Measurements from ENCODE around the gene KCND3.
"Not testable (repeated sequence)": the region's sequence is repeated elsewhere in the genome, so short reads cannot be mapped to it uniquely, and the experiment has no call there.

Gene KCND3

GRCh38 chr1:111812306-111812705 lies 177.2 kb downstream of the KCND3 start:
- no peak for DNase-seq (ENCODE audit: low spot score)

- DNase-seq (ENCODE audit: low spot score): no peak
Measured at GRCh38 chr1:111811891-111812290, 177.6 kb downstream of the KCND3 start.

GRCh38 chr1:111805251-111805650 lies 184.2 kb downstream of the KCND3 start:
- DNase-seq (ENCODE audit: low spot score): no peak

- no peak for DNase-seq (ENCODE audit: low spot score)
Measured at GRCh38 chr1:111804776-111805175, 184.7 kb downstream of the KCND3 start.

GRCh38 chr1:111803951-111804350 lies 185.5 kb downstream of the KCND3 start:
- no peak for DNase-seq (ENCODE audit: low spot score)

- DNase-seq (ENCODE audit: low spot score): no peak
Measured at GRCh38 chr1:111802984-111803383, 186.5 kb downstream of the KCND3 start.

GRCh38 chr1:111802110-111802509 lies 187.4 kb downstream of the KCND3 start:
- DNase-seq (ENCODE audit: low spot score): no peak

- DNase-seq (ENCODE audit: low spot score): no peak
Measured at GRCh38 chr1:111801071-111801850, 188.2 kb downstream of the KCND3 start.

DNA sequence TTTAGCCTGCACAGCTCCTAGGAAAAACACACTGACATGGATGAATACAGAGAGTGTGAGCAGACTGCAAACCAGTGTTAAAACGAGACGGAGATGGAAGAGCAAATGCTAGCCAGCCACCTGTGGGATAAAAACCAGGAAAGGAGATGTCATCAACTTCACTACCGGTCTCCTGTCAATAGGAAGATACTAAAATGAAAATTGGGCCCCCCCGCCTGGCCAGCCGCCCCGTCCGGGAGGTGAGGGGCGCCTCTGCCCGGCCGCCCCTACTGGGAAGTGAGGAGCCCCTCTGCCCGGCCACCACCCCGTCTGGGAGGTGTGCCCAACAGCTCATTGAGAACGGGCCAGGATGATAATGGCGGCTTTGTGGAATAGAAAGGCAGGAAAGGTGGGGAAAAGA lies 189.7 kb downstream of the KCND3 start:
- DNase-seq (ENCODE audit: low spot score): not testable (repeated sequence)

DNA sequence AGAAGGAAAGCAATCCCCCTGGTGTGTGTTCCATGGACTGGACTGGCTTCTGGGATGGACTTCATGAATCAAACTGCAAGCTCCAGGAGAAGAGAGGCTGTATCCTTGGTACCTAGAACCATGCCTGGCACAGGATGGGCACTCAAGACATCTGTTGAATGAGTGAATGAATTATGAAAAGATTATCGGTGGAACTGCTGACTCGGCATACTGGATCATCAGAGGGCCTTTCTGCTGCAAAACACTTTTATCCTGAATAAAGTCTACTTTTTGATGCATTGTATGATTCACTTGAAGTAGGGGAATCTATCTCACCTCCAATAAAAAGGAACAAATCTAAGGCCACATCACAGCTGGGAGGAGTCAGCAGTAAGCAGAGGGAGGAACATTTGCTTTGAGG lies 190.9 kb downstream of the KCND3 start:
- DNase-seq (ENCODE audit: low spot score): no peak

- DNase-seq (ENCODE audit: low spot score): no peak
Measured at GRCh38 chr1:111795401-111795800, 194.1 kb downstream of the KCND3 start.

DNA sequence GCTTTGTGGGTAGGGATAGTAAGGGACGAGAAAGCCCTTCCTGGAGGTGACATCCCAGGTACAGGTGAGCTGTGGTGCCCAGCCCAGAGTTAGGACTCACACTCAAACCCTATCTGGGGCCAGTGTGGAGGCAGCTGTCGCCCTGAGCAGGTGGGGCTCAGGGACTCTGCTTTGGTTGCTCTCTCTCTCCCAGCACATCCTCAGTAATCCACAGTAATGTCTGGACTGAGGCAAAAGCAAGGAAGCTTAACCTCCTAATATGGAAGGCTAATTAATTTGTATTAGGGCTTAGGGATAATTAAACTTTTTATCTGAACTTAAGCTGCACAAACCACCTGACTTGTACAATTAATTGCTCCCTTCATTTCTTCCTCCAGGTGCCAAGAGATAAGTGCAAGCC lies 195.5 kb downstream of the KCND3 start:
- no peak for DNase-seq (ENCODE audit: low spot score)

DNA sequence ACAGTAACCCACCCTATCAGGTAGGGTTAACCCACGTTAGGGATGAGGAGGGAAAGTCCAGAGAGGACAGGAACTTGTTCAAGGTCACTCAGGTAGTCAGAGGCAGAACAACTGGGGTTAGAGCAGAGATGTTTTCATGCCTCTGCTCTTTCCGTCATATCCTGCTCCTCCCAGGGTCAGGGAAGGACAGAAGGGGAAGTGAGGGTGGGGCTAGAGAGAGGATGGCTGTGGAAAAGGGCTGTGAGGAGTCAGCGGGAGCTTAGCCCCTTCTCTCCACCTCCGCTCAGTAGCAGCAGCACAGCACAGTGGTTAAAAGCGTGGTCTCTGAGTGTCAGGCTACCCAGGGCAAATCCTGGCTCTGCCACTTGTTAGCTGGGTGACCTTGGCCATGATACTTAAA lies 197.2 kb downstream of the KCND3 start:
- DNase-seq (ENCODE audit: low spot score): no peak

DNA sequence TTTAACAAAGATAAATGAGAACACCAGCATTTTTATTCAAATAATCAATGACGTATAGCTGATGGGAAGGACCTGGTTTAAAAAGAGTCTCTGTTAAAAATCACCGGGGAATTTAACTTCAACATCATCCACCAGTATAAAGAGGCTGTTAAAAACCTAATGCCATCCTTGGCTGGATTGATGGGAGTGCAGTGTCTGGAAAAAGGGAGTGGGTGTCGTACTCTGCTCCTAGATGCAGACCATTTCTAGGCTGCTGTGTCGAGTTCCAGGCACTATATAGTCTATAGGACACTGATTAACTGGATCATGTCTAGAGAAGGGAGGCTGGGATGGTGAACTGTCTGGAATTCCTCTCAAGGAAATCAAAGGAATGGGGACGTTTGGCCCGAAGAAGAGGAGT lies 197.7 kb downstream of the KCND3 start:
- DNase-seq (ENCODE audit: low spot score): no peak

DNA sequence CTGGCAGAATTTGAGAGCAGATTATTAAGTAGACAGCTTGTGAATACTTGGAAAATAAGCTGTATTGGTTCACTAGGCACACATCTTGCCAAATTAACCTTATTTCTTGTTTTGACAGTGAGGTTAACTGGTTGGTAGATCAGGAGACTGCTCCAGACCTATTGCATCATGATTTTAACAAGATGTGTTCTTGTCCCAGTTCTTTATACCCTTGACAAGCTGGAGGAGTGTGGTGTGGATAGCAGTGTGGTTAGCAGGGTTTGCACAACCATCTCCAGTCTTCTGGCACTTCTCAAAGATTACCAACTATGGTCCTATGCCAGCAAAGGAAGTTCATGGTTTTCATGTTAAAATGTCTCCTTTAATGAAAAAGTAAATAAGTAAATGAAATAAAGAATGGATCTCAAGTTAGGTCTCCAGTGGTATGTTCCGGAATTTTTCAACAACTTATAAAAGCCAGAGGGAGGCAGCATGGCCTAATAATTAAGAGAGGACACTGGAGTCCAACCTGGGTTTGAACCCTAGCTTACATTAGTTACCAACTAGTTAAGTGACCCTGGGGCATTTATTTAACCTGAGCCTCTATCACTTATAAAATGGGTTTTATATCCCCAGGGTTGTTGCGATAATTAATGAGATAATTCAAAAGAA lies 199.7 kb downstream of the KCND3 start:
- no peak for DNase-seq (ENCODE audit: low spot score)

GRCh38 chr1:111789142-111789541 lies 200.3 kb downstream of the KCND3 start:
- no peak for DNase-seq (ENCODE audit: low spot score)

- DNase-seq (ENCODE audit: low spot score): no peak
Measured at GRCh38 chr1:111786669-111787207, 202.7 kb downstream of the KCND3 start.

GRCh38 chr1:111784273-111784901 lies 205.1 kb downstream of the KCND3 start:
- no peak for DNase-seq (ENCODE audit: low spot score)

DNA sequence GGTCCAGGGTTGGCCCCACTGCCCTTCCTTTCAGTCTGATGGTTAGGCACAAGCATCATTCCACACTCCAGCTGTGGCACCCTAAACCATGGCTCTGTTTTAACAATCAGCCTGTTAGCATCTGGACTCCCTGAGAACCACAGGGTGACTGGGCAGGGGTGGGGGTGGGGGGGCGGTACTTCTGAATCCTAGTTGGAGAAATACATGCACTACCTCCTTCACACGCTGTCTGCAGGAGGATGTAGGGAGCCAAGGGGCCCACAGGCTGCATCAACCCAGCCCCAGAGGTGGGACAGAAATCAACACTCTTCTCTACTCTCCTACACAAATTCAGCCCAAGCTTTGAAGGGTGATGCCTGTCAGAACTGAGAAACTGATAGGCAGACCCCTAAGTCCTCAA lies 209.9 kb downstream of the KCND3 start:
- no peak for DNase-seq (ENCODE audit: low spot score)

DNA sequence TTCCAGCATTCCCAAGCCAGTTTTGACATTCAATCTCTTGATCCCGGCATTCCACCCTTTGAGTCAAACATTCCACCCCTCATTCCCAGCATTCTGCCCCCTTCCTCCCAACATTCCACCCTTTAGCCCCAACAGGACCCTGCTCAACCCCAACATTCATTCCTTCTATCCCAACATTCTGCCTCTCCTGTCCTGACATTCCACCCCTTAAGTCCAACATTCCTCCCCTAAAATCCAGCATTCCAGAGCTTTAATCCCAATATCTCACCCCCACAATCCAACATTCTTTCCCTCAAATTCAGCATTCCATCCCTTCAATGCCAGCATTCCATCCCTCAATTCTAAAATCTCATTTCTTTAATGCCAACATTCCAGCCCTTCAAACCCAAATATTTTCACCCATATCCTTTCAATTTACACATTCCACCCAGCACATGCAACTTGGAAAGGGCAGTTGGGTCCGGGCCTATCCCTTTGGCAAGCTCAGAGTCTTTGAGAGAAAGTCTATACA lies 210.9 kb downstream of the KCND3 start:
- peak; percentile 43 for DNase-seq (ENCODE audit: low spot score)

- DNase-seq (ENCODE audit: low spot score): no peak
Measured at GRCh38 chr1:111778066-111778465, 211.4 kb downstream of the KCND3 start.

DNA sequence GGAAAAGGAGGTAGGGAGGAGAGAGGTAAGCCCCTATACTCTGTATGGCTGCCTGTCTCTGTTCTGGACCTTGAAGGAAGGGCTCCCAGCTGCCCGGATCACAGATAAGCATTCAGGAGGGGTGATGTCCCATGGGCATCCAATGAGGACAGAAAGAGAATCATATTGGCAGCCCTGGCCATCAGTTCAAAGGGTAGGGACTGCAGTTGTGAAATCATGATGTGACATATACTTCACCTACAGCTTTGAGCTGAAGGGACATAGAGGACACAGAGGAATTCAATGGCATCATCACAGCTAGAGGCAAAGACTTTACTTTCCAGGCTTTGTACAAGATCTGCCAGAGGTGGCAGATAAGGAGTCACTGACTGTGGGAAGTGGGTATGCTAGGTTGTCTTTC lies 212.2 kb downstream of the KCND3 start:
- DNase-seq (ENCODE audit: low spot score): no peak

- no peak for DNase-seq (ENCODE audit: low spot score)
Measured at GRCh38 chr1:111776861-111777260, 212.6 kb downstream of the KCND3 start.

Measured in COLO829 (cell line).